GM19395 (cell line): ENCODE measurements around the gene TMEM169.
A peak's percentile ranks its signal among the peaks of the same experiment; 100 is the strongest.

Experiments
- ATAC-seq: cut with Tn5 transposase; IDR thresholded peaks from one replicate; pipeline ENCODE4 v1.9.1; 2021; ENCODE audit warnings: mild to moderate bottlenecking, moderate library complexity; ENCODE audit not compliant: unreplicated experiment

TMEM169 gene, protein sequence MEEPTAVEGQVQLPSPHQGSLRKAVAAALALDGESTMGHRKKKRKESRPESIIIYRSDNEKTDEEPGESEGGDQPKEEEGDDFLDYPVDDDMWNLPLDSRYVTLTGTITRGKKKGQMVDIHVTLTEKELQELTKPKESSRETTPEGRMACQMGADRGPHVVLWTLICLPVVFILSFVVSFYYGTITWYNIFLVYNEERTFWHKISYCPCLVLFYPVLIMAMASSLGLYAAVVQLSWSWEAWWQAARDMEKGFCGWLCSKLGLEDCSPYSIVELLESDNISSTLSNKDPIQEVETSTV

DNA sequence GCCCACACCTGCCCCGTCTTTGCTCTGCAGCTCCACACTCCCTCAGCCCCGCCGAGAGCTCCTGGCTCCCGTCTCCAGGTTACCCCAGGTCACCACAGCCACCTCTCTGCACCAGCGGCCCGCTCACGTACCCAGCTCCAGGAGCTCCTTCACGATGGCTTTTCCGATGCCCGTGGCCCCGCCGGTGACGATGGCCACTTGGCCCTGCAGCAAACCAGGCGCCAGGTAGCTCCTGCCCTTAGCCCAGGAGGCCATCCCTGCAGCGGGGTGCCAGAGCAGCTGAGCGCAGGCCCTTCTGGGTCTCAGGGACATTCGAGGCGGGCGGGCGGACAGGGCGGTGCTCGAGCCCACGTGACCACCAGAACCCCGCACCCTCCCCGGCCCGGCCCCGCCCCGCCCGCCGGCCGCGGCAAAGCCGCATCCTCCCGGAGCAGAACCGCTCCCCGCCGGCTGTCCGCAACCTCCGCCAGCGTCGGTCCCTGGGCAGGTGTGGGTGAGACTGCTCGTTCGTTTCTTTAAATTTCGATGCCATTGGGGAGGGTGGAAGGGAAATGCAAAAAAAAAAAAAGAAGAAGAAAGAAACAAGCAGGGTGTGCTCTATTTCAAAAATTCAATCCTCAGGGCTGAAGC, at the start of gene TMEM169, which contains the start of gene PECR:
TSS of gene TMEM169 (plus strand) at position 433 of the 630 bp plus-strand sequence. CDS start 14,045 bp downstream, outside the sequence.
TSS of gene PECR (minus strand) at position 323 of the 630 bp plus-strand sequence. CDS start at position 255, 68 bp downstream.
- peak; percentile 91 for ATAC-seq

DNA sequence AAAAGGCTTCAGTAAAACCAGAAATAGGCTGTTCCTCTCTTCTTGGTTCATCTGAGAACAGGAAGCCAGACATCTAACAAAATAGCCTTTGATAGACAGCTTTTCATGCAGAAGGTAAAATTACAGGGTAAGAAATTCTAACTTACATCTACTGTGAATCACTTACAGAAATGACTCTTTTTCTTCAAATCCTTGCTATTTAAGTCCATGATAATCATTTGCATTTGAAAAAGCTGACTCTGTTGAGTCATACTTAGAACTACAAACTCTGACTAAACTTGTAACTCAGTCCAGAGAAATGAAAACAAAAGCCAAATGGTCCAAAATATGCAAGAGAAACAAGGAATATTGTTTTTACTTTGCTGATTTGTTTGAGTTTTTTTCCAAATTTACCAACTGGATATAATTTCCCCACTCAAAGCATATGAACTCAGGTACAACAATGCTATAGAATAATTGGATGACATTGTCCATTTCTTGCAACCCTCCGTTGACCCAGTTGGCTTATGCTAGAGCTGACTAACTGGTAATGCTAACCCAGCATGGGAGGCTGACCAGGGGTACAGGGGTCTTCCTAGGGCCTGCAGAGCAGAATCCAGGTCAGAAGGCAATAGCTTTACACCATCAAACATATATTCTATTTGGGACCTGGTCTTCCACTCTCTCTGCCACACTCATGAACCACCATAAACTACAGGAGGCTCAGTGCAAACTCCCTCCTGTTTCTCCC, 49.6 kb upstream of the TMEM169 start:
- ATAC-seq: peak; percentile 83

DNA sequence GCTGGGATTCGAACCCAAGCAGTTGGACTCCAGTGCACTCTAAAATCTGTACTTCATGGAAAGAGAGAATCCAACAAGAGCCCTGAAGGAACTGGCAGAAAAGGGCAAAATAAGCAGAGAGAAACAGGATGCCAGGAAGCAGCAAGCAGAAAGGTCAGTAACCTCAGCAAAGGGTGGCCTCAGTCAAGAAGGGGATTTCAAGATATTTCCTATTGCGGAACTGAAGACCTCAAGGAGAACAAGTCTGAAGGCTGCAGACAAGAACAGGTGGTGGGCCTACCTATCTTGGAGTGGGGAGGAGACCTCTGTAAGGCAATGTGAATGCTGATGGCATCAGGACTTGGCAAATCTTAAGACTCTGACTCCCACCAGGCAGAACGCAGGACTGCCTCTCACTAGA, 48.3 kb upstream of the TMEM169 start:
- ATAC-seq: no peak

DNA sequence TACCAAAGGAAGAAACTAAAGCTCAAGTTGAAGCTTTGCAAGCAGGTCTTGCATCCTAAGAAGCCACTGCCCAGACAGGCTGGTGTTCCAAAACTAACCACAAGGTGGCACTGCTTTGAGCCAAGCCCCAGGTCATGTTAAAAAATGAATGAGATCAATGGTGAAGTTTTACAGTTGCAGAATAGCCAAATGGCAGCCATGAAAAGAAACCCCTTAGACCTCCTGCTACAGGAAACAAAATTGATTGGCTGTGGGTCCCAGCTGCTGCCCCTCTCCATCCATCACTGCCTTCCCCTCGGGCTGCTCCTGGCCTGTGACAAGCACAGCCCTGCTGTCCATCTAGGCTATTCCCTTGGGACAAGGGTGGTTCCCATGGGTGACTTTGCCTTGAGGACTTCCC, 47.7 kb upstream of the TMEM169 start:
- peak; percentile 51 for ATAC-seq

DNA sequence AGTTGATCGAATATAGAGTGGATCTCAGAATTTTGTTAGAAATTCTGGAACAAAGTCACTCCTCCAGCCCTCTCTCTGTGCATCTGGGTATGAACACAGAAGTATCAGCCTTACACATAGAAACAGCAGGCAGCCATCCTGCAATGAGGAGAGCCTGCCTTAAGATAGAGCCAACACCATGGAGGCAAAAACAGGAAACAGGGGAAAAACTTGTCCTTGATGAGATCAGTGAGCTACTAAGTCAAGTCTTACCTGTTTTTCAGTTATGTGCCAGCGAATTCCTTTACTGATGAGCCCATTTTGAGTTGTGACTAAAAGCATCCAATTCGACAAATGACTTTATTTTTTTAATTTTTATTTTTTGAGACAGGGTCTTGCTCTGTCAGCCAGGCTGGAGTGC, 41.8 kb upstream of the TMEM169 start:
- ATAC-seq: no peak

DNA sequence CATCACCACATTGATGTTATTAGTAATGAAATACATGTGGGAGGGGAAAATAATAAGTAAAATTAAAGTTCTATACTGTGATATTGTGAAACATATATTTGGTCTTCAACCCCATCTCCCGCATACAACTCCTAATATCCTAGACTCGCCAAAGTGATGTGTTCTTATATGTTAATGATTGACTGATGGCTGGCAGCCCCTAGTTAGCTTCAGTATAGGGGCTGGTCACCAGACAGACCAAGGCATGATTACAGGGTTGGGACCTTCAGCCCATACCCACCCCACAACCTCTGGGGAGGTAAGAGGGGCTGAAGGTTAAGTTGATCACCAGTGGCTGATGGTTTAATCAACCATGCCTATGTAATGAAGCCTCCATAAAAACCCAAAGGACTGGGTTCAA, 40.3 kb upstream of the TMEM169 start:
- no peak for ATAC-seq

DNA sequence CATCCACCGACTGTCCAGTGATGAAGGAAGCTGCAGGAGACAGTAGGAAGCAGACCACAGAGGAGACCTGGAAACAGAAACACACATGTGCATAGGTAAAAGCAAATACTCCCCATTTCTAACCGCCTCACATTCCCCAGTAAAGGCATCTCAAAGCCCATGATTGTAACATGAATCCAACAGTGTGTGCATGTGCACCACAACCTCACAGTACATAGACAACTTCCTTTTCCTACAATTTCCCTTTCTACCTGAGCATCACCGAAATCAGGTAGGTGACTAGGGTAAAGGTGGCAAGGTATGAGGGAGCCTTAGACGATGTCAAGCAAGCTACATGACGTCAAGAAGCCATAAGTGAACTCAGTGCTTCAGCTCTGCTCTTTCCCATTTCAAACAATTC, 37.8 kb upstream of the TMEM169 start:
- no peak for ATAC-seq

DNA sequence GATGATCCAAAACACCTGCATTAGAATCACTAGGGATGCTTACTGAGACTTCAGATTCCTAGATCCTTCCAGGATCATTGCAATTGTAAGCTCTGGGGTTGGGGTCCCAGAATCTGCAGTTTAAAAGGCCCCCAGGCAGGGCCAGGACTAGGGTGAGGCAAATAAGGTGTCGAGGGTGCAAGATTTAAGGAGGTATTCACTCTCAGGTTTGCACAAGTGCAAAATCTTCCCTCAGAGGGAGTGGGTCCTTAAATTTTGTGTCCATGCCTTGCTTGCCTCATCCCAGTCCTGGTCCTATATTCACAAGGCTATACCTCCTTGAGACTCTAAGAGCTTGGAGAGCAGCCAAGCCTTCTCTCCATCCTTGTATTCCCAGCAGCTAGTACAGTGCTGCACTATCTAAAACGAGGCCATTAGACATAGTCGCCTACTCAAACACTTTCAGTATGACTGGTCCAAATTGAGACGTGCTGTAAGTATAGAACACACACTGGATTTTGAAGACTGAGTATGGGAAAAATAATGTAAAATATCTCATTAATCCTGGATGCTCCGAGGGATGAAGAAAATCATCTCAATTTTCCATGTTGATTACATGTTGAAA, 36.7 kb upstream of the TMEM169 start:
- ATAC-seq: peak; percentile 99

DNA sequence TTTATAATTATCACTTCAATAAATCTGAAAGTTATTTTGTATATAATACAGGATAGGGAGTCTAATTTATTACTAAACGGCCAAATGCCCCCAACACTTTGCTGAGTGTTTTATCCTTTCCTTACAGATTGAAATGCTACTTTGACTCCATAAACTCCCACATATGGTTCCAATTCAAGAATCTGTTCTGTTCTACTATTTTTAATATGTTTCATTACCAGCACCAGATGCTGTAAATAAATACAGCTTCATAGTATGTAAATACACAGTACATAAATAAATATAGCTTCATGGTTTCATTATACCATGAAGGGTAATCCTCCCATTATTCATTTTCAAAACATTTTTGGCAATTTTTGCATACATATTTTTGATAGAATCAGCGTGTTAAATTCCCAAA, 34.3 kb upstream of the TMEM169 start:
- no peak for ATAC-seq

DNA sequence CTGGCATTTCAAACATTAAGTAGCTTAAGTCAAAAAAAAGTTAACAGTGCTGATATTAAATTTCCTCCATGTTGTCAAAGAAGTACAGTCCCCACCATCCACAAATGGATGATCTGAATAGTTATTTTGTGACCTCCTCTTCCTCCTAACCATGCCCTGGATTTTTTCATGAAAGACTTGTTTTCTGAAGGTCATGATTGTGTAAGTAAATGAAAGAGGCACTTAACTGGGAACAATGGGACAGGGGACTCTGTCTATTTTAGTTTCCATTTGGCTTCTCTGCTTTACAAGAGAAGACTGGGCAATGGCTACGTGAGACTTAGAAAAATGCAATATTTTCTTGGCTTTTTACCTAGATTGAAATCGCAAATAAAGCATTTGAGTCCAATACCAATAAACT, 32.3 kb upstream of the TMEM169 start:
- no peak for ATAC-seq

DNA sequence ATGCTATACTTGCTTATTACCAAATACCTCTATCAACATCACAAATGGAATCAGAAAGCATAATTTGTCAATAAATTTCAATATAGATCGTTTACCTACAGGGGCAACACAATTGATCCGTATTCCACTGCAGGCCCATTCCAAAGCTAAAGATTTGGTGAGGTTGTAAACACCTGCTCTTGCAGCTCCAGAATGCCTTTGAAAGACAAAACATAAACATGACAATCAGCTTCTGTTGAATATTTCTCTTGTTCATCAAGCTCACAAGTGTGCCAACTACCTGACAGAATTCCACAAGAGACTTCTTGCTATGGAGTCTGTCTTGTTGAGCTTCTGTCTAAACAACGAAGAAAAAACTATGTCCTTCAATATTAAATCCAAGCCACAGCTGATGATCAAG, 30.4 kb upstream of the TMEM169 start:
- no peak for ATAC-seq

DNA sequence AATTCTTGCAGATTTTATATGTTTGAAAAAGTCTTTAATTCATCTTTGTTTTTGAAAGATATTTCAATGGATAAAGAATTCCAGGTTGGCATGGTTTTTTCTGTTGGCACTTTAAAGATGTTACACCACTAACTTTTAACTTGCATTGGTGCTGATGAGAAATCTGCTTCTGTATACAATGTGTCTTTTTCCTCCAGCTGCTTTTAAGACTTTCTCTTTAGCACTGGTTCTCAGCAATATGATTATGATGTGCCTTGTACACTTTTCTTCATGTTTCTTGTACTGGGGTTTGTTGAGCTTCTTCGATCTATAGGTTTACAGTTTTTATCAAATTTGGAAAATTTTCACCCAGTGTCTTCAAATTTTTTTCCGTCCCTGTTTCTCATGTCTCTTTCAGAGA, 29.3 kb upstream of the TMEM169 start:
- ATAC-seq: no peak

DNA sequence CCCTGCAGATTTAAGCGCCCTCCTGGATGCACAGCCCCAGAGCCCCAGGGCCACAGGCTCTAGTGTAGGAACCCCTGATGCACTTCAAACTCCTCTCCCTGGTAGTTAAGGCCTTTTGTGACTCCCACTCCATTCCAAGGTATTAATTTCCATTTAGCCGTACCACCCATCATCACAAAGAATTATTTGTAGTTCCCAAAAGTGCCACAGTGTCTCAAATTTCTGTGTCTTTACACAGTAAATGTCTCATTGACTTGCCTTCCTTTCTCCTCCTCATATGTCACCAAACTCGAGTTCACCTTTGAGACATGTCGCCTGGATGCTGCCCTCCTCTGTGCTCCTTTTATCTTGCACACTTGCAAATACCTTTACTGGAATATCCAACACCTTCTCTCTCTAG, 26.0 kb upstream of the TMEM169 start:
- no peak for ATAC-seq

DNA sequence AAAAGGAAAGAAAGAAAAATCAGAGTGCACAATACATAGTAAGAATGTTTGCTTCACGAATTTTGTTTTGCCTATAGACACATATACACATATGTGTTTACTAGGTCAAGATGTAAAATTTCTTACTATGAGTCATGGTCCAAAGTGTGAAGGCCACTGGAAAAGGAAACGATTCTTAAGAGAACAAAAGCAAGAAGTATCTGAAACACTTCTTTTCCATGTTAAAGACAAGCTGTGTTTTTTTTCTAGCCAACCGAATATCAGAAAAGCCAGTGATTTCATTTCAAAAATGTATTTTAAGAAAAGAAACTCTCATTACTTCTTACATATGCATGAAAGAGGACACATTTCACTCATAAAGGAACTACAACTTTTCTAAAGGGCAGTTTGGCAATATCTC, 25.0 kb upstream of the TMEM169 start:
- peak; percentile 50 for ATAC-seq

DNA sequence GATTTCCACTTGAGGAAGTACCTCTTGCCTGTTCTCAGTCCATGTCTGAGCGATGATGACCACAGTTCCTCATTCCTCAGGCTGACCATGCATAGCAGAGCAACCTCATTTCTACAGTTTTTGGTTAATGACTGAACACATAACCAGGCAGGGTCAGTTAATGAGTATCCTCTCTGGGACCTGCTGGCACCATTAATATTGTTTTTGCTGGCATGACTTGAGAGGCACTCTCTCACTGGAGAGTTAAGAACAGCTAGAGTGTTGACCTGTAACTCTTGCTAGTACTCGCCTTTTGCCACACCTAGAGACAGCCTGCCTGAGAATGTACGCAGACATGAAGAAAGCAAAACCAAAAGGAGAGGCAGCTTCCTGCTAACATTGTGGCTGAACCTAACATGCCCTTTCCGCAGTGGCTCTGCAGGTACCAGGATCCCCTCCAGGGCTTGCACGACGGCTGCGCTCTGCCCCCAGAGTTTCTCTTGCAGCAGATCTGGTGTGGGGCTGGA, 24.0 kb upstream of the TMEM169 start:
- ATAC-seq: peak; percentile 87

DNA sequence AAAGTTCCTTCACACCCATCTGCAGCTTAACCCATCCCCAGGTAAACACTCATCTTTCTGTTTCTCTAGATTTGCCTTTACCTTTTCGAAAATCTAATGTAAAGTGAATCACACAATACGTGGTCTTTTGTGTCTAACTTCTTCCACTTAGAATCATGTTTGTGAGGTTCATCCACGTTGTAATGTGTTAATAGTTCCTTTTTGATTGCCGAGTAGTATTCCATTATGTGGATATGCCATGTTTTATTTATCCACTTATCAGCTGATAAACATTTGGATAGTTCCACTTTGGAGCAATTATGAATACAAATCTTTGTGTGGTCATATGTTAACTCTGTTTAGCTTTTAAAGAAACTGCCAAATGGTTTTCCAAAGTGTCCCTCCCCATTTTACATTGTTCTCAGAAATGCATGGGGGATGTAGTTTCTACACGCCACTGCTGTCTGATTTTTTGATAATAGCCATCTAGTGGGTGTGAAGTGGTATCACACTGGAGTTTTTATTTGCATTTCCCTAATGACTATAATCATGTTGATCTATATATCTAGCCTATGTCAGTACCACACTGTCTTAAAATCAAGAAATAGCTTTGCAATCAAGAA, 22.4 kb upstream of the TMEM169 start:
- ATAC-seq: no peak

DNA sequence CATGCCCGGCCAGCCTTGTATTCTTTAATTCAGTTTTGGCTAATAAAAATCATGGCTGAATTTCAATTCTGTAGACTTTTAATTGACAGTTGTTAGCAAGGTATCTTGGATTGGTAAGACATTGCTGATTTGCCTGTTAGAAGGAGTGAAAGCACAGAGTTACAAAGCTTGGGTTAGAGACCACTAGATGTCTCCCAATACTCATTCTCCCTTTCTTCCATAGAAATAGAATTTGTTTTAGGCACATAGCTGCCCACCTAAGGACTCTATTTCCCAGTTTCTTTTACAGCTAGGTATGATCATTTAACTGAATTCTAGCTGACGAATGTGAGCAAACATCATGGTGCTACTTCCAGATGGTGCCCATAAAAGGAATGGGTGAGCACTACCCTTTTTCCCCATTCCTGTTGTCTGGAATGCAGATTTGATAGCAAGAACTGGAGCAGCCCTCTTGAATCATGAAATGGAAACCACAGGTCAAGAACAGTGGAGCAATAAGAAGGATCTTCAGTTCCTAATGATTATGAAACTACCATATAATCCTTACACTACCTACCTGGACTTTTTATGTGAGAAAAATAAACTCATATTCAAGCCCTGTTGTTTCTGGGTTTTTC, 17.6 kb upstream of the TMEM169 start:
- no peak for ATAC-seq

DNA sequence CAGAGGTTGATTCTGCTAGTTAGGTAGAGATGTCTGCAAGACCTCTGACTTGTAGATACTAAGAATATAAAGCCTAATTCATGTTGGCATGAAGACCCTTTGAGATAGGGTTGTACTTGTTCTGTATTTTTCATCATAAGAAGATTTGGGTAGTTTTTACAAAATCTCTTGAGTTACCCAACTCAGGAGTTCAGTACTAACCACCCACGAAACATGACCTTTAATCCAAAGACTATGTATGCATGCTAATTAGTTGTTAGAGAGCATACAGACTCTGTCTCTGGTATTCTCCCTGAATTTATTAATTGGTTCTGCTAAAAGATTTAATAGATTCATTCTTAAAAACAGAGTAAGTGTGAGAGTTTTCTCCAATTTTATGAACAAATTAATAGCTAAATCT, 17.1 kb upstream of the TMEM169 start:
- no peak for ATAC-seq

DNA sequence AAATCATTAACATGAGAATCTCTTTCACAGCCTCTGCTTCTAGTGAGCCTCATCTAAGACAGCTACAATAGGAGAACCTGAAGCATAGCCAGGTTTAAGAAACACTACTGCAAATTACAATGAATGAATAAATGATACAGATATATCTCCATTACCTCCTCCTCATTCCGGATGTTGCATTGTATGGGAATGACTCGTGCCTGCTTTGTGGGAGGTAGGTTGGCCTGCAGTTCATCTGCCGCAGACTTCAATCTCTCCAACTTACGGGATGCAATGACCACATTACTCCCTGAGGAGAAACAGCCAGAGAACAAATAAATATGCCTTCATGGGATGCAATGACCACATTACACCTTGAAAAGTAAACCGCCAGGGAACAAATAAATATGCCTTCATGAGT, 15.5 kb upstream of the TMEM169 start:
- no peak for ATAC-seq

DNA sequence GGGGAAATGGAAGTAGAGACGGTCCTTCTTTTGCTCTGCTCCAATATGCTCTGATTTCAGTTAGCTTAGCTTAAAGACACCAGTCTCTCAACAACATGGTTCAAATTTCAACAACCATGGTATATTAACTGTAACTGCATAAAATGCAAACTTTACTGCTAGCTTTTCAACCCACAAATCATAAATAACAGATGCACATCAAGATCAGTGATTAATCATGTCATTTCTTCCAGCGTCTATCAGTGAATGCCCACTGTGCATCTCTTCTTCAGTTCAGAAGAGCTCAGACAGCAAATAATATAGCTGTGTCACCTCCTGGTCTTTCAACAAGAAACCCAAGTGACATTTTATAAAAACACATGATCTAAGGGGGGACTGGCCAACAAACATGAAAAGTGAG, 12.7 kb upstream of the TMEM169 start:
- no peak for ATAC-seq

DNA sequence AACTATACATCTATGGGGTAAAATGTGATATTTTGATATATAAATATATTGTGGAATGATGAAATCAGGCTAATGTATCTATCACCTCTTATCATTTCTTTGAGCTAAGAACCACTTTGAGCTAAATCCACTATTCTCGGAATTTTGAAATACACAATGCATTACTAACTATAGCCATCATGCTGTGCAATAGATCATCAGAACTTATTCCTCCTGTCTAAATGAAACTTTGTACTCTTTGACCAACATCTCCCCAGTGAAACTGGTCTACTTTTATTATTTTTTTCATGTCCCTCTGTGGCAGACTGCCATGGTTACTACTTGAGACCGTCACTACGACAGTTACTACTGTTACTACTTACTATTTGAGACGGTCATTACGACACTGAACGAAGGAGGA, 11.5 kb upstream of the TMEM169 start:
- no peak for ATAC-seq
